Transverse colon (tissue), 4 donors: ENCODE results near the gene TAMALIN. TPM values are rescaled to one million over a fixed set of nuclear protein-coding genes. Genes with fewer than 3 reads are reported as not detected.
A peak's percentile ranks its signal among the peaks of the same experiment; 100 is the strongest.

Source experiments
- DNase-seq: peaks from one replicate; pipeline ENCODE4 v3.0.0-alpha.2; 2019
- H3K27ac ChIP-seq, 4 donors: fragments of 200-600 bp; sonication (generic); 2 replicates each; pipeline ENCODE4 v1.5.1; 2016 to 2018; ENCODE audit warnings: inconsistent platforms in 4 of 4
- H3K27me3 ChIP-seq: fragments of 200-600 bp; sonication (generic); 2 replicates; pipeline ENCODE4 v1.5.1; 2017; ENCODE audit warnings: inconsistent platforms
- H3K36me3 ChIP-seq, 4 donors: fragments of 200-600 bp; sonication (generic); 2 replicates each; pipeline ENCODE4 v1.5.1; 2017 to 2019; ENCODE audit warnings: inconsistent platforms in 4 of 4
- H3K4me1 ChIP-seq, 4 donors: fragments of 200-600 bp; sonication (generic); 2 replicates each; pipeline ENCODE4 v1.5.1; 2017 to 2020; ENCODE audit warnings: inconsistent platforms in 4 of 4
- H3K4me3 ChIP-seq, 4 donors: fragments of 200-600 bp; sonication (generic); 1 replicate in 1 of 4; 2 replicates in 3 of 4; pipeline versions ENCODE4 v1.5.1 to v1.6.1; 2017 to 2019; ENCODE audit warnings: inconsistent platforms in 4 of 4
- H3K9me3 ChIP-seq, 2 donors: fragments of 200-600 bp; sonication (generic); 2 replicates each; pipeline ENCODE4 v1.5.1; 2017 to 2019; ENCODE audit warnings: inconsistent platforms in 2 of 2
- EP300 ChIP-seq: sonication (generic); formaldehyde crosslinking; IDR thresholded peaks from one replicate; pipeline ENCODE4 v1.6.1; 2017; ENCODE audit warnings: antibody characterized with exemption, low read depth
- POLR2A ChIP-seq: fragments of 450-650 bp; IDR thresholded peaks from one replicate; pipeline ENCODE4 v1.6.1; 2016; ENCODE audit warnings: antibody characterized with exemption, mild to moderate bottlenecking, moderate library complexity
- POLR2AphosphoS5 ChIP-seq, 3 donors: sonication (generic); formaldehyde crosslinking; IDR thresholded peaks; one replicate each; pipeline ENCODE4 v1.6.1; 2016; ENCODE audit warnings: antibody characterized with exemption in 3 of 3
- WGBS, 2 donors: methylation state at CpG; one replicate each; pipeline ENCODE4 v1.1.5; 2018; ENCODE audit warnings: low coverage in 1 of 2; 5-methylcytosine and 5-hydroxymethylcytosine counted together
- in situ Hi-C, 4 donors: fragments of 200-750 bp; cut with MboI; loops; one replicate each; pipeline versions ENCODE4 v1.15.0 to v1.15.1; 2017; ENCODE audit warnings: low sequenced_read_pairs in 3 of 4, low pct_ligation_motif_present in 1 of 4, low pct_unique_long_range_greater_than_20kb in 1 of 4
- intact Hi-C: fragments of 100-400 bp; cut with DNase I; formaldehyde crosslinking; loops from one replicate; pipeline ENCODE4 v1.15.1; 2023; ENCODE audit warnings: low total_unique reads
- total RNA-seq, 4 donors: library from RNA; depleted of rRNA; stranded (reverse); fragments of >200 nt; gene quantifications; one replicate each; pipeline ENCODE4 v1.1.0, GENCODE V29; 2016
- TF ChIP-seq, protein P1 (sequence below), 5 experiments: fragments of 200-600 bp in 3 of 5; fragments of 450-650 bp in 2 of 5; sonication (generic) in 3 of 5; IDR thresholded peaks; 1 replicate in 2 of 5; 2 replicates in 3 of 5; pipeline ENCODE4 v1.5.1; 2016 to 2017; ENCODE audit warnings: antibody characterized with exemption in 5 of 5, inconsistent platforms in 3 of 5, mild to moderate bottlenecking in 2 of 5, moderate library complexity in 1 of 5

The TAMALIN gene
- total RNA-seq, 4 donors from 2014 or later = 5.9 to 20.6 (median 9.7) TPM

DNA sequence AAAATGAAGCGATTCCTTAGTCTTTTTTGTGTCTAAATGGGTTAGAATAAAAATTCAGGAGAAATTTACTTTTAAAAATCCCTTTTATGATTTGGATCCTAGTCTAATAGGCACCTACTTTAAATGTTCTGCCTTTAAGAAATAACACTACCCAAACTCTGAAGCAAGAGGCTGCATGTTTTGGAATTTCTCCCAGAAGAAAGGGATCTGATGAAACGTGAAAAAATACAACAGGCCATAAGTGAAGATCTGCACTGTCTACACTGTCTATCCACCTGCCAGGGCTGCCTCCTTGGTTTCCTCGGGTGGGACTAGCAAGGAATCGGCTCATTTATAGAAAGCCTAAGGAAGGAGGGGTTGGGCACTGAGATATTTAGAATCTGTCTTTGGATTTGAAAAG lies 33.2 kb upstream of the TAMALIN start:
- H3K36me3 ChIP-seq = peaks cover 0 to 19% (median 3%) of the 10 kb centered on the region in 4 donors
- no peak overlapping the region for H3K4me3 ChIP-seq
- H3K4me1 ChIP-seq = peaks cover 11 to 57% (median 42%) of the 10 kb centered on the region in 4 donors
- TF ChIP-seq POLR2A (no peak), EP300 (no peak), POLR2AphosphoS5 (IDR thresholded peaks at IDR 0.05) (no peak)
- TF ChIP-seq, protein P1, sequence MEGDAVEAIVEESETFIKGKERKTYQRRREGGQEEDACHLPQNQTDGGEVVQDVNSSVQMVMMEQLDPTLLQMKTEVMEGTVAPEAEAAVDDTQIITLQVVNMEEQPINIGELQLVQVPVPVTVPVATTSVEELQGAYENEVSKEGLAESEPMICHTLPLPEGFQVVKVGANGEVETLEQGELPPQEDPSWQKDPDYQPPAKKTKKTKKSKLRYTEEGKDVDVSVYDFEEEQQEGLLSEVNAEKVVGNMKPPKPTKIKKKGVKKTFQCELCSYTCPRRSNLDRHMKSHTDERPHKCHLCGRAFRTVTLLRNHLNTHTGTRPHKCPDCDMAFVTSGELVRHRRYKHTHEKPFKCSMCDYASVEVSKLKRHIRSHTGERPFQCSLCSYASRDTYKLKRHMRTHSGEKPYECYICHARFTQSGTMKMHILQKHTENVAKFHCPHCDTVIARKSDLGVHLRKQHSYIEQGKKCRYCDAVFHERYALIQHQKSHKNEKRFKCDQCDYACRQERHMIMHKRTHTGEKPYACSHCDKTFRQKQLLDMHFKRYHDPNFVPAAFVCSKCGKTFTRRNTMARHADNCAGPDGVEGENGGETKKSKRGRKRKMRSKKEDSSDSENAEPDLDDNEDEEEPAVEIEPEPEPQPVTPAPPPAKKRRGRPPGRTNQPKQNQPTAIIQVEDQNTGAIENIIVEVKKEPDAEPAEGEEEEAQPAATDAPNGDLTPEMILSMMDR (IDR thresholded peaks at IDR 0.05) = no peak
- 73 to 80% methylated on average over 4 of the region's 4 CpGs for WGBS, 2 donors
- peak overlapping the region in 3 of 4 donors; percentile 0 to 45 (median 32) for H3K27ac ChIP-seq
- in situ Hi-C loops = loop anchor here in 1 of 4 donors (10.0 kb wide), 1 partner anchor 49 kb away; no protein-coding TSS in a partner anchor
- H3K27me3 ChIP-seq = no peaks in the 10 kb centered on the region
- no peaks in the 10 kb centered on the region for H3K9me3 ChIP-seq
- DNase-seq = no peak
- intact Hi-C loops = no loop called here

DNA sequence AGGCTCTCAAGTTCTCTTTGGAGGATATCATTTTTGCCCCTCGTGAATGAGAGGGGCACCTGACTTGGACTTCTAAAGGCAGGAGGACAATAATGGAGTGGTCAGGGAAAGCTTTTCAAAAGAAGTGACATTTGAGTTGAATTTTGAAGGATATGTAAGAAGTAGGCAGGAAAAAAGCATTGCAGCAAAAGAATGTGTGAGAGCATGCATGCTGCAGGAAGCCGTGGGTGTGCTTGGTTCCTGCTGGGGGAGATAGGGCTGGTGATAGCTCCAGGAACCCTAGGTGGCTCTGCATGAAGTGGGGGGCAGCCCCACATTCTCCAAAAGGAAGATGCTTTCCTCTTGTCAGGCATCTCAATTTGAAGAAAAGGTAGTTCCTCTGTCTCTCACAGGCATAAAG lies 32.1 kb upstream of the TAMALIN start:
- 0 to 53% methylated on average over 1 to 2 of the region's 2 CpGs for whole genome bisulfite sequencing, 2 donors
- Histone ChIP-seq H3K4me1 (peaks cover 11 to 55% (median 38%) of the 10 kb centered on the region in 4 donors), H3K4me3 (no peak overlapping the region), H3K9me3 (no peaks in the 10 kb centered on the region), H3K27me3 (no peaks in the 10 kb centered on the region), H3K36me3 (peaks cover 0 to 19% (median 3%) of the 10 kb centered on the region in 4 donors), H3K27ac (no peak overlapping the region)
- no peak for DNase-seq
- TF ChIP-seq EP300 (no peak), POLR2AphosphoS5 (IDR thresholded peaks at IDR 0.05) (no peak), POLR2A (no peak)
- TF ChIP-seq, protein P1 (IDR thresholded peaks at IDR 0.05) = no peak
- intact Hi-C loops = no loop called here
- in situ Hi-C loops = loop anchor here in 2 of 4 donors (5.0 to 10.0 kb wide), 2 partner anchors 47 to 50 kb away; no protein-coding TSS in a partner anchor

DNA sequence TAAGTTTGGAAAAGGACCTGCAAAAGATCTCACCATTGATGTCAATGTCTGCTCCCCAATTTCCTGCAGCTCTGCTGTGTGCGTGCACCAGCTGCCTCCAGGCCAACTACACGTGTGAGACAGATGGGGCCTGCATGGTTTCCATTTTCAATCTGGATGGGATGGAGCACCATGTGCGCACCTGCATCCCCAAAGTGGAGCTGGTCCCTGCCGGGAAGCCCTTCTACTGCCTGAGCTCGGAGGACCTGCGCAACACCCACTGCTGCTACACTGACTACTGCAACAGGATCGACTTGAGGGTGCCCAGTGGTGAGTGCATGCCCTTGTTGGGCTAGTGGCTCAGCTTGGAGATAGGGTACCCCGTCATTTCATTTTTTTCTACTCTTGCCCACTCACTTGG lies 31.6 kb upstream of the TAMALIN start:
- DNase-seq = no peak
- Histone ChIP-seq H3K36me3 (peaks cover 0 to 19% (median 3%) of the 10 kb centered on the region in 4 donors), H3K4me1 (peaks cover 11 to 50% (median 34%) of the 10 kb centered on the region in 4 donors), H3K9me3 (no peaks in the 10 kb centered on the region), H3K4me3 (no peak overlapping the region), H3K27ac (no peak overlapping the region), H3K27me3 (no peaks in the 10 kb centered on the region)
- in situ Hi-C loops = loop anchor here in 2 of 4 donors (5.0 to 10.0 kb wide), 2 partner anchors 48 to 50 kb away; no protein-coding TSS in a partner anchor
- intact Hi-C loops = no loop called here
- TF ChIP-seq POLR2A (no peak), EP300 (no peak)
- TF ChIP-seq, protein P1 (IDR thresholded peaks at IDR 0.05) = no peak
- 52 to 94% methylated on average over 4 to 8 of the region's 8 CpGs for WGBS, 2 donors

DNA sequence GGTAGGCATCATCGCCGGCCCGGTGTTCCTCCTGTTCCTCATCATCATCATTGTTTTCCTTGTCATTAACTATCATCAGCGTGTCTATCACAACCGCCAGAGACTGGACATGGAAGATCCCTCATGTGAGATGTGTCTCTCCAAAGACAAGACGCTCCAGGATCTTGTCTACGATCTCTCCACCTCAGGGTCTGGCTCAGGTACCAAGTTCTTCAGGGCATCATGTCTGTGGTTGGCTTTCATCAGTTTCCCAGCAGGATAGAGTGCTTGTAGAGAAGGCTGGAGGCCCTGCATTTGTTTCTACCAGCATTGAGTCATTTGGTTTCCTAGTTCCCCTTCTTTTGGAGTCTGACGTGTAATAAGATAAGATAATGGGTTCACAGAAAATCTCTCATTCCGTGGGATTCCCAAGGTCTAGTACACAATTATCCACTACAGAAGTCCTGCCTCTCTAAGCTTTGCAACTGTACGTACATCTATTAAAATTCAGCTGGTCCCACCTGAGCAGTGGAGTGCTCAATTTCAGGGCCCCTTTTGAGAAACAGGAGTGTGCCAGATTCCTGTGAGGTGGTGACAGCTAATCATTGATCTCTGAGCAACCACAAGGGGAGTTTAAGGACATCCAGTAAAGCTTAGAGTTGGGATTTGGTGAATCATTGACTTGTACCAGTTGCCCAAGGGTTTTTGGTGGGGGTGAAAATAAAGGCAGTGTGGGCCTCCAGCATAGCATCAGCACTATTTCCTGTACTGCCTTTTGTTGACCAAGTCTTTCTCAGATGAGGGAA lies 30.2 kb upstream of the TAMALIN start:
- Histone ChIP-seq H3K36me3 (peaks cover 0 to 22% (median 4%) of the 10 kb centered on the region in 4 donors), H3K4me3 (no peak overlapping the region), H3K9me3 (no peaks in the 10 kb centered on the region), H3K4me1 (peaks cover 13 to 36% (median 20%) of the 10 kb centered on the region in 4 donors), H3K27me3 (no peaks in the 10 kb centered on the region), H3K27ac (no peak overlapping the region)
- TF ChIP-seq EP300 (no peak), POLR2A (no peak), POLR2AphosphoS5 (IDR thresholded peaks at IDR 0.05) (no peak)
- TF ChIP-seq, protein P1 (IDR thresholded peaks at IDR 0.05) = no peak
- intact Hi-C loops (no loop called here), in situ Hi-C loops (loop anchor here in 2 of 4 donors (5.0 to 10.0 kb wide), 2 partner anchors 49 to 52 kb away; no protein-coding TSS in a partner anchor)
- 83 to 85% methylated on average over 7 to 10 of the region's 10 CpGs for WGBS, 2 donors
- DNase-seq = no peak
